Measurements from ENCODE around the gene COMMD2.

COMMD2 gene

DNA sequence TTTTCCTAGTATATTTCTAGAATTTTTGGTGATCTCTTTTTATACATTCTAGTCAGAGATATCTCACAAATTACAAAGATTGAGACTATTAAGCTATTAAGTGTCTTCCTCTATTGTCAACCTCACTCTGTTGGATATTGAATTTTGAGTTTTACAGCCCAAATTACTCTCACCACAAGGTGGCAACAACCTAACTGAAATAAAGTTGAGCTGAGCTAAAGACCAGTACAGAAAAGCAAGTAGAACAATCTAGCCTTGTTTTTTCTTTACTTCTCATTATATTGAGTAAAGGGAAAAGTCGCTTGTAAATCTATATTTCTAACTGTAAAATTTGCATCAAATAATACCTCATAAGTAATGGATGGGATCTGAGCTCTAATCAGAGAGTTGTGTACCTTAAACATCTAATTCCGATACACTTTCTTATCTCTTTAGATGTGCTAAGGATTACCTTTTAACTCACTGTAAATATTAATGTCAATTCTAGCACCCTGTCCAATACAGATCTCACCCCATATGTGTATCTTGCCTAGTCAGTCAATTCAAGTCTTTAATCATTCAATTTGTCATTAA is 13.6 kb upstream of the COMMD2 start:
- peak; percentile 10 for DNase-seq (ENCODE audit: low read depth)
- H3K4me3 ChIP-seq (ENCODE audit: low read depth, low read length) = no peak overlapping the region

DNA sequence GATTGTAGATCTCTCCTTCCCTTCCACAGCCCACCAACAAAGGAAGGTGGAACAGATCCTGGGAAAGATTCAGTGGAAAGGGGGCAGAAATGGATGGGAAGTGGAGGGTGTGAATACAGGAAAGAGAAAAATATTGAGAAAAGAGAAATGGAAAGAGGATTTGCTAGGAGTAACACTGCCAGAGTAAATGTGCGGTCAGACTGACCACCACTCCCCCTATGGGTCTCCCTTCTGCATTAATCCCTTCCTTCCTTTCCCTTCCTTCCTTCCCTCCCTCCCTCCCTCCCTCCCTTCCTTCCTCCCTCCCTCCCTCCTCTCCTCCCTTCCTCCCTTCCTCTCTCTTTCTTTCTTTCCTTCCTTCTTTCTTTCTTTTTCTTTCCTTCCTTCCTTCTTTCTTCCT is 12.0 kb upstream of the COMMD2 start:
- H3K4me3 ChIP-seq (ENCODE audit: low read depth, low read length) = no peak overlapping the region
- DNase-seq (ENCODE audit: low read depth) = no peak

DNA sequence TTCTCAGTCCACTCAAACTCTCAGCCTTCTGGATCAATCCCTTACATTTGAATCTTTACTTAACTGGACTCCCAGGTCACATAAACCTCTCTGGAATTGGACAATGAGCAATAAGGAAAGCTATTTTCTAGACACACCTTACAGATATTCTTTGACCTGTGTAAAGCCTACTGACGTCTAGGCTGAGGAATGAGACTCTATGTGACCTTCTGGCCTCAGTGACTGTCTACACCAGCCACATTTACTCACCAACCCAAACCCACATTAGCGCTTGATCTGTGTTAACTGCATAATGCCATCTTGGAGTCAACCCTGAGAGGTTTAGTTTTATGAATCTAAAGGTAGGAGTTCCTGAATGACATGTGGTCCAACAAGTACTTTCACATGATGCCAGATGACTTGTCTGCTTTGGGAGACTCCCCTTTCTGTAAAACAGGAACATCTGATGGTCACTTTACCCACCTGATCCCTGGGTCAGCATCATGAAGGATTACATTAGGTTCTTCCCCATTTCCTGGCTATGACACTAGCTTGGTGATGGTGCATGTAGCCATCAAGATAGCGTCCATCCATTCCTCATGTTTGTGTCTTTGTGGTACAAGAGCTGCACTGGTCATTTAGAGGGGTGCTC is 11.4 kb upstream of the COMMD2 start:
- no peak overlapping the region for H3K4me3 ChIP-seq (ENCODE audit: low read depth, low read length)
- no peak for DNase-seq (ENCODE audit: low read depth)

DNA sequence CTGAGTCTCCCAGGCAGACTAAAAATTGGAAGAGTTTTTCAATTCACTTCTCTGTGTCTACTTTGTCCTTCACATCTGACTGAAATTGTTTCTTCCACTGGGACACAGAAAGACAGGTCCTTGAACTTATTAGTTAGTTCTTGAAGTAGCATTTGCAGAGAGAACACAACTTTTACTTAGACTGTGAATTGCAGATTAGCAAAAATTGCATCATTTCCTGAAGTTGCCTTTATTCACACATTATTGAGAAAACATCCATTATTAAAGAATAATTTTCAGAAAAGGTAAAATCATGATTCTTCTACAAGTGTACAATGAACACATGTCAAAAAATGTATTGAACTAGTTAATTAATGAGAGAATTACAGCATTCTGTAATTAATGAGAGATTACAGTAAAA is 1.4 kb upstream of the COMMD2 start:
- H3K4me3 ChIP-seq (ENCODE audit: low read depth, low read length) = no peak overlapping the region
- no peak for DNase-seq (ENCODE audit: low read depth)

DNA sequence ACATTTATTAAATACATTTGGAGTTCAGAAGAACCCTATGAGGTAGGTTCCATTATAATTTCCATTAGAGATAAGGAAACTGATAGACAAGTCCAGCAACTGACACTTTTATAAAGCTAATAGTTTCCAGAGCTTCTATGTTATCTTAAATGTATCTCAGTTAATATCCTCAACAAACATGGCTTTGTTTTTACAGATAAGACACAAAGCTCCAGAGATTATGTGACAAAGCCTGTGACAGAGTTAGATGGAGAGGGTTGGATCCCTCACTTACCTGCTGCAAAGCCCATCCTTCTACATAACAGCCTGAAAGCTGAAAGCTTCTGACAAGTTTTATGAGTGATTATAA is 473 bp upstream of the COMMD2 start:
- no peak for DNase-seq (ENCODE audit: low read depth)
- H3K4me3 ChIP-seq (ENCODE audit: low read depth, low read length) = peak overlapping the region; percentile 84

DNA sequence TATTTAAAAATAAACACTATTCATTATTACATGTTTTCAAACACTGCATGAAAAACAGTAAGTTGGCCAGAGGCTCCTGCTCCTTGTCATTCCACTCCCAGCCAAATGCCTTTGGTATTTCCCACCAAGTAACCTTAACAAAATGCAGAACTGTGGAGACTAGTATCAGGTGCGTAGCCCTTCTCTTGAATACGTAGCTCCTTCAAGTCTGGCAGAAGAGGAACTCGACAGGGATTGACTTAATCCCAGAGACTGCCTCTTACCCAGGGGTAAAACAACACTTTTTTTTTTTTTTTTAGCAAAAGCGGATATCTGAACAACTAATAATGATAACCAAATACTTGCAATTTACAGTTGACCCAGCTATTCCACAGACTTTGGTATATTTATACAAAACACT is 738 bp downstream of the COMMD2 start:
- H3K4me3 ChIP-seq (ENCODE audit: low read depth, low read length) = peak overlapping the region; percentile 84
- no peak for DNase-seq (ENCODE audit: low read depth)

DNA sequence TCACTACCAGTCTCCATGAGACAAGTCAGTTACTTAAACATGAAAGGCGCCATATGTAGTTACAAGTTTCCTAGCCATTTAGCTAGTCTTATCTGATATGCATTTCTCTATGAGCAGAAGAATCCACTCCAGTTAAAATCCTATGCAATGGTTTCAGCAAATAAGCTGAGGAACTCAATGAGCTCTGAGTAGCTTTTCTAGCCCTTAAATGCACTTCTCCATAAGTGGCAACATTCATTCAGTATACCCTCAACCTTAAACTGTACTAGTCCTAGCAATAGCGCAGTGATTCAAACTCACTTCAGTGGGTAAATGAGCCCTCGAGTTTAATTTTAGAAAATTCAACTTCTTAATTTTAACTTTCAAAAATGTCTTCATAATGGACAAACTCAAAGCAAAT is 7.7 kb downstream of the COMMD2 start:
- no peak overlapping the region for H3K4me3 ChIP-seq (ENCODE audit: low read depth, low read length)
- DNase-seq (ENCODE audit: low read depth) = no peak

DNA sequence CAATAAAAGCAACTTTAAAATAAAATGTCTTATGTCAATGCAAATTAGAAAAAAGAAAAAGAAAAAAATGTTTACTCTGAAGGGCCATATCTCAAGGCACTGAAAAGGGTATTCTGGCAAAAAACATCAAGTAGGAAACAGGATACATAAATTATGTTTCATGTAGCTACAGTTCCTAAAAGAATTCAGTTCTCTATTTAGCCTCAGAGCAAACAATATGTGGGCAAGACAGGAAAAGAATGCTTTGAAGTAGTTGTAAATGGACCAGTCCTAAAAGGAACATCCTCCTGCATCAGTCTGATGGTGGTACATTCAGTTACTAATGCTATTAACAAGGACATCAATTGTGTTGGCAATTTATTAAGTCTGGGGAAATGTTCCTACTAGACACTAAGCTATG is 8.1 kb downstream of the COMMD2 start:
- DNase-seq (ENCODE audit: low read depth) = no peak
- no peak overlapping the region for H3K4me3 ChIP-seq (ENCODE audit: low read depth, low read length)

DNA sequence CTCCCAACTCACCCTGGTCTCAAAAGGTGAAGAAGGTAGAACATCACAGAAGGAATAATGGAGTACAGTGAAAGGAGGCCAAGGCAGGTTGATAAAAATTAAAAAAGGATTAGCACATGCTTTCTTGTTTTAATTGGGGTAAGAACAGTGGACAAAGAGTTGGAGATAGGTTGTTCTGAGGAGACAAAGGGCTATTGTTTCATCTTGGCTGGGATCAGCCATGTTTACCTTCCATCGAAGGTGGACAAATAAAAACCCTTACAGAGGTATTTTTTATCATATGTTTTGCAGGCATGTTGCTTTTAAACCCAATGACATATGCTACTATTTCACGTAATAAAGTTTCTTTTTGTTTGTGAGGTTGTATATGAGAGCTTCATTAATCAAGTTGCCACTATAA is 12.9 kb downstream of the COMMD2 start:
- no peak for DNase-seq (ENCODE audit: low read depth)
- H3K4me3 ChIP-seq (ENCODE audit: low read depth, low read length) = no peak overlapping the region

DNA sequence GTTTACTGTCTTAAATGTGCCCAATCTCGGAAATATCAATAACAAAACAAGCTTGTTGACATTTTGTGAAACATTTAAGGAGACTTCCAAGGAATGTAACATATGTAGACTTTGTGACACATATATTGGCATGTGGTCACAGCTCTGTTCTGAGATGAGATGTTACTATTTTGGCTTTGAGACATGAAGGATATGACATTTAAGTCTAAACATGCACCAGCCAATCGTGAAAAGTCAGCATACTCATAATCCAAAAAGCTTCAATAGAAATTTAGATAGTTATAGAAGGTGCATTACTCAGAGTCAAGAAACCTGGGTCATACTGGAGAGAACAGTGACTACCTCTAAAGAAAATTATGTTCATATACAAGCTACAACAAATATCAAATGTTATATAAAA is 13.4 kb downstream of the COMMD2 start:
- DNase-seq (ENCODE audit: low read depth) = no peak

DNA sequence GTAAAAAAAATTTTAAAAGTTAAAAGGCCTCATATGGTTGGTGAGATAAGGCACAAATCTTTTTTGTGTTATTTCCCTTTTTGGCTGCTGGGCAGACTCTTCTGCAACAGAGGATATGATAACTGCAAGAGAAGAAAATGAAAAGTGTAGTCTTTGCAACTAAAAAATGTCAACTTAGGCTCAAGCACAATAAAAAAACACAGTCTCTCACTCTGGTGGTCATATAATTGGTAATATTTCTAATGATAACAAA is 15.4 kb downstream of the COMMD2 start:
- no peak overlapping the region for H3K4me3 ChIP-seq (ENCODE audit: low read depth, low read length)
- no peak for DNase-seq (ENCODE audit: low read depth)

More for the DNA sequence above, 13.4 kb downstream of the COMMD2 start:
- no peak overlapping the region for H3K4me3 ChIP-seq (ENCODE audit: low read depth, low read length)

DNA sequence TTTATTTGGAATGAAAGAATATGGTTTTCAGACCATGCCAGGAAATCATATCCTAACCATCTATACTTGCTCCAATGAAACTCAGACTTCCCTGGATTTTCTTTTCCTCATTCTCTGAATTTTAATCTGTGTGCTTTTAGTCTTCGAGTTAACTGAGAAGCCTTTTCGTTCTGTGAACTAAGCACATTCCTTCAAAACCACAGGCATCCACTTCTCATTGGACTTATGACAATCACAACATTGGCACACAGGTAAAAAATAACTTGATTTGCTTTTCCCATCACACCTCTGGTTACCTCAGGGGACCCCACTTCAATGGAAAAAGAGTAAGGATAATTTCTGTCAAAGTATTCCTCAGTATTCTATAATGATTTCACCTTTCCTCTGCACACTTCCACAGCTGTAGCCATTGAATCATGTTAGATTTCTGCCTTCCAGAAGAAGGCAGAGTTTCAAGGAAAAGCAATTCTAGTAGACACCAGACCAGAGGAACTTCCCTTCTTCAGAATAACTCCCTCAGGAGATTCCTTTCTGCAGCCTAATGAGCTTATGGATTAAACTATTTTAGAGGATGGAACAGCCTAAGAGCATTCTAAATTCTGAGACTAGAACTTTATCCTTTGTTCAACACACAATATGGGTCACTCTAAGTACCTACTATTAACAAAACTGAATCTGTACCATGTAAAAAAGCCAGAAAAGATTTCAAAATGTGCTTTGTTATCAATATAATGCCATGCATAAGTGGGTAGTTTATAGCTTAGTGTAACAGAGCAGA is 15.9 kb downstream of the COMMD2 start:
- H3K4me3 ChIP-seq (ENCODE audit: low read depth, low read length) = no peak overlapping the region
- peak; percentile 22 for DNase-seq (ENCODE audit: low read depth)

DNA sequence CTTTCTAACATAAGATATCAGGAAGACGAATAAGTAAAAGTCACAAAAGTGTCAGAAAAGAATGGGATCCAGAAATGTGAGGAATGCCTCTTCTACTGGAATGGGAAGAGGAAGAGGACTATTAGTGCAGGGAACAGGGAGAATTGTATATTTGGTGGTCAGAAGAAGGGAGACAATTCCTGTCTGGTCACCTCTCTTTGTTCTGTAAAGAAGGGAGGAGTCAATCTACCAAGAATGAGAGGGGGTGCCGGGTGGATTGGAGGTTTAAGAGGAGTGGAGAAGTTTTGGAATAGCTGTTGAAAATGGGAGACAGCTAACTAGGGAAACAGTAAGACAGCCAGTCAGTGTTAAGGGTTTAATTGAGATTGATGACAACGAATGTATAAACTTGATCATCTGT is 20.1 kb downstream of the COMMD2 start:
- H3K4me3 ChIP-seq (ENCODE audit: low read depth, low read length) = no peak overlapping the region
- DNase-seq (ENCODE audit: low read depth) = no peak

DNA sequence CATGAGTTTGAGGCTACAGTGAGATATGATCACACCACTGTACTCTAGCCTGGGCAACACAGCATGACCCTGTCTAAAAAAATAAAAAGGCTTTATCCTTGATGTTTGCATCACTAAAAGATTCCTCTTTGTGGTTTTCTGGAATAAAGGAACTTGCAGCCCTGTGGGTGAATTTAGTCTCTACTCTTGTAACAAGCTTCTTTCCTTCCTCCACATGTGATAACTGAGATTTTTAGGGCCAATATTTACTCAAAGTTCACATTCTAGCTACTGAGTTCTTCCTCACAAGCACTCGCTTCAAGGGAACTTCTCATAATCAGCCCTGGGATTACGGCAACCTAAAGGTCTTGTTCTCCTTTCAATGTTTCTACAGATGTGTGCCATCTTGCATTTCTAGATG is 24.6 kb downstream of the COMMD2 start:
- no peak for DNase-seq (ENCODE audit: low read depth)
- H3K4me3 ChIP-seq (ENCODE audit: low read depth, low read length) = no peak overlapping the region

DNA sequence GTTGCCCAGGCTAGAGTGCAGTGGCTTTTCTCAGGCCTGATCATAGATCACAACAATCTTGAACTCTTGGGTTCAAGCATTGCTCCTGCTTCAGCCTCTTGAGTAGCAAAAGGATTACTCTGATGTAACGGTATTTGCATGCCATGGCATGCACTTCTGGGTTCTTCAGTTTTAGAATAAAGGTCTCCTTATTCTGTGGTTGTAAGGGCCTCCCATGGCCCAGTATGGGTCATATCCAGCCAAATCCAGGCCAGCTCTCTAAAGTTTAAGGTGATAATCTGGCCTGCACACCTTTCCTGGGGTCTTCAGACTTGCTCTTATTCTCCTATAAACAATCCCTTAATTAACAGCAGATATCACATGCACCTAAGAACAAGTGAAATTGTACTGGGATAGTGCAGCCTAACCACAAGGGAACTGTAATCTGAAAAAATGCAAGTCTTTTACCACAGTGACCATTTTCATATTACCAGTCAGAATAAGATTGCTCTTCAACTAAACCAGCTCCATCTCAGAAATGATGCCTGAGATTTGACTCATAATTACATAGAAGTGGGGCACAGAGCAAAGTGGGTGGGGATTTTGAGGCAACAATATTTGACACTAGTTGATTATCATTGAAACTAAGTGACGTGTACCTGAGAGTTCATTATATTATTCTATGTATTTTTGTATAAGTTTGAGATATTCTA is 25.4 kb downstream of the COMMD2 start:
- no peak overlapping the region for H3K4me3 ChIP-seq (ENCODE audit: low read depth, low read length)
- DNase-seq (ENCODE audit: low read depth) = no peak

DNA sequence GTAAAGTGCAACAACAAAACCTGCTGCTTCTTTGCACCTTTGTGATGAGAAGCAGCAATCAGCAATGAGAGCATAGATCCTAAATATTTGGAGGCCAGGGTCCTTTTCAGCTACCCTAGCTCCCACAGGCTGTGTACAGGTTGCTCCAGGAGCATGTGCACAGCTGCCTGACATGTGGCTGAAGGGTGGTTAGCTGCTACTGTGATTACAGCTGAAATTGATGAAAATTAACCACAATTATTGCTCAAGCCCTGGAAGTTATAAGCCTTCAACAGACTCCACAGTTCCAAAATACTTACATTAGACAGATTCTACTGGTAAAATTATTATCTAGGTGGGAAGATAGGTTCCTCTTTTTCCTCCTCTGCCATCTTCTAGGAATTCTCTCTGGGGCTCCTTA is 28.5 kb downstream of the COMMD2 start:
- H3K4me3 ChIP-seq (ENCODE audit: low read depth, low read length) = no peak overlapping the region
- no peak for DNase-seq (ENCODE audit: low read depth)

DNA sequence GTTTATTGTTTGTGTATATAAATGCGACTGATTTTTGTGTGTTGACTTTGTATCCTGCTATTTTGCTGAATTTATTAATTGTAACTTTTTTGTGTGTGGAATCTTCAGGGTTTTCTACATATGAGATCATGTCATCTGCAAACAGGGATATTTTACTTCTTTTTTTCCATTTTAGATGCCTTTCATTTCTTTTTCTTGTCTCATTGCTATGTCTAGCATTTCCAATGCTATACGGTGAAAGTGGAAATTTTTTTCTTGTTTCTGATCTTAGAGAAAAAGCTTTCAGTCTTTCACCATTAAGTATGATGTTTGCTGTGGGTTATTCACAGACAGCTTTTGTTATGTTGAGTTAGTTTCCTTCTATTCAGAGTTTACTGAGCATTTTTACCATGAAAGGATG is 31.4 kb downstream of the COMMD2 start:
- no peak overlapping the region for H3K4me3 ChIP-seq (ENCODE audit: low read depth, low read length)
- DNase-seq (ENCODE audit: low read depth) = no peak

DNA sequence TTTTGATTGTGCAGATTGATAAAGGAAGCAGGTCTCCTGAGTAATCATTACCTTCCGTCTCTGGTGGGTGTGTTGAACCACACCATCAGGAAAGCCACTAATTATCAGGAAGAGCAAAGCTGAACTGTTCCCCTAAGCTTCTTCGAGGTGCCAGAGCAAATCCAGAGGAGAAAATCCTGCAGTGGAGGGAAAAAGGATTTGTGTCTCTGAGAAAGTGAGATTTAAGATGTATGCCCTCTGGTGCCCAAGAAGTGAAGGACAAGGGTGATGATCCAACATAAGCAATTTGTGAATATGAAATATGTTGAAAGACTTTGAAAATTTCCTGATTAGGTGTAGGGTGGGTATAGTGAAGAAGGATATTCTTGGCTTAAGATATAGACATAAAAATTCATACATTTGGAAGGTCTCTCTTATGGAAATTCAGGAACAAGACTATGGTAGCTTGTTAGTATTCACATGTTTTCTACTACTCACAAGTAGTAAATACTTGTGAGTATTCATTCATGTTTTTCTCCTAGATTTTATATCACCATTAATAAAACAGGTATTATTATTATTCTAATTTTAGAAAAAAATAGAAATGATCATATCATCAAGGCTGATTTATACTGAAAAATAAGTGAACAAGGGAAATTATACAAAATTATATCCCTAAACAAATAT is 34.8 kb downstream of the COMMD2 start:
- H3K4me3 ChIP-seq (ENCODE audit: low read depth, low read length) = no peak overlapping the region
- peak; percentile 43 for DNase-seq (ENCODE audit: low read depth)

DNA sequence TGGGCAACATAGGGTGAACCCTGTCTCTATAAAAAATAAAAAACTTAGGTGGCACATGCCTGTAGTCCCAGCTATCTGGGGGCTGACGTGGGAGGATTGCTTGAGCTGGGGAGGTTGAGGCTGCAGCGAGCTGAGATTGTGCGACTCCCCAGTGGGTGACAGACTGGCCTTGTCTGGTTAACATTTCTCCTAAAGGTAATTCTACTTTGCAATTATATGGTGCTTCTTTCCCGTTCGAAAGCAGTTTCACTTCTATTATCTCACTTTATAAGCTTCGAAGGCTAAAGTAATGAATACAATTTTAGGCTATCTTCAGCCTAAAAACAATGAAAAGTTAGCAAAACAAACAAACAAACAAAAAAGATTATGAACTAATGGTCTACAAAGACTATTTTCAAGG is 35.3 kb downstream of the COMMD2 start:
- no peak overlapping the region for H3K4me3 ChIP-seq (ENCODE audit: low read depth, low read length)
- no peak for DNase-seq (ENCODE audit: low read depth)

DNA sequence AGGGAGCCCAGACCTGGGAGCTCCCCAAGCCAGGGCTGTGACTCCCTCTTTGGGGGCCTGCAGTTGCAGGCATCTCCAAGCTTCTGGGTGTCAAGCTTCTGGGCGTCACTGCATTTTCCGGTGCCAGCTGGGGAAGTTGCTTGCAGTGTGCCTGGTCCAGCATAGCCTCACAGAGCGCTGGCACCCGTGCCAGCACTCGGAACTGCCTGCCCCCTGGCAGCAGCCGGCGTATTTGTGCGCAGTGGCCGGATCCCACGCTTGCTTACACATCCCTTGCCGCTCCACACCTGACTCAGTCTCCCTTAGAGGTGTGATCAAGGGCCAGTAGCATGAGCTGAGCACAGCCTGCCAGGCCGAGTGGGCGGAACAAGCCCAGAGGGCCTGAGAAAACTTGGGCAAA is 37.0 kb downstream of the COMMD2 start:
- H3K4me3 ChIP-seq (ENCODE audit: low read depth, low read length) = no peak overlapping the region
- DNase-seq (ENCODE audit: low read depth) = no peak
